Measurements from ENCODE around the gene RAB3B. TPM values are rescaled to one million over a fixed set of nuclear protein-coding genes. Genes with fewer than 3 reads are reported as not detected.

The RAB3B gene
- total and polyA plus RNA-seq, 9 of the 15 experiments (the other 6 are each of a cell fraction or from before 2014, with no cell fraction given), result 0.07 to 0.47 (median 0.27) TPM

DNA sequence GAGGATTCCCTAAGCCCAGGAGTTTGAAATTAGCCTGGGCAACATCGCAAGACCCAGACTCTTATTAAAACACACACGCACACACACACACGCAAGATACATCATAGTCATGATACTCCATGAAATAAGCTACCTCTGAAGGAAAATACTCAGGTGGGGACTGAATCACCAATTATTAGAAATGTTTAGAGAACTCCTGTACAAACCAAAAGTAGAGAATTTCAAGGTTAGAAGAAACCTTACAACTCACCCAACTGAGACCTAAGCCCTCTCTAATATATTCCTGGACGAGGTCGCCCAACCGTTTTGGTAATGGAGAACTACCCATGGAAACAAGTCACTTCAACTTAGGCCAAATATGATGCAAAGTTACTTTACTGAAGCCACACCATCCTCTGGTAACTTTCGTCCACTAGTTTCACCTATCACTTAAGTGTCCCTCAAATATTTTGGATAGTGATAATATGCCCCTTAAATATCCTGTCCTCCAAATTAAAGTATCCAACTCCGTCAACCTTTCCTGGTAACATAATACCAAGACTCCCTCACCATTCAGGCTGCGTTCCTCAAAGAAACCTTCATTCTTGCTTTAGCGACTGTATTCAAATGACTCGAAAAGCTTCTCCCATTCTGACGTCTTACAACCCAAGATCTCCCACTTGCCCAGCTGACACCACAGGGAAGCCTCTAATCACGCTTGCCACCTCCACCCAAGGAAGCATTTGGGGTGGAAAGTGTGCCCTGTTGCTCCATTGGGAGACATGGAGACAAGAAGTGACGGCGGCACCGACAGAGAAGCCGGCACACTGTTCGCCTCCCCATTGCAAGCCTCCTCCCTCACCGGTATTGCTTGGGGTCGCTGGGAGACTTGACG lies 112.8 kb downstream of the RAB3B start (continued):
- no peak for TF ChIP-seq HNRNPH1 (optimal IDR thresholded peaks at IDR 0.05; ENCODE audit: low read depth, low read length)
- no peak for TF ChIP-seq FOS (IDR thresholded peaks at IDR 0.05; ENCODE audit: extremely low read depth, insufficient read length)
- no peak for TF ChIP-seq SP1 (CRISPR knock-in tag; IDR thresholded peaks at IDR 0.05)
- TF ChIP-seq FOXM1 (IDR thresholded peaks at IDR 0.05; ENCODE audit: low read depth), result peak; percentile 30; the same call in 1 of the 2 replicates
- TF ChIP-seq FOXM1 (CRISPR knock-in tag; IDR thresholded peaks at IDR 0.05; ENCODE audit: low read depth), result no peak; the same call in 1 of the 2 replicates
- TF ChIP-seq, protein P1, sequence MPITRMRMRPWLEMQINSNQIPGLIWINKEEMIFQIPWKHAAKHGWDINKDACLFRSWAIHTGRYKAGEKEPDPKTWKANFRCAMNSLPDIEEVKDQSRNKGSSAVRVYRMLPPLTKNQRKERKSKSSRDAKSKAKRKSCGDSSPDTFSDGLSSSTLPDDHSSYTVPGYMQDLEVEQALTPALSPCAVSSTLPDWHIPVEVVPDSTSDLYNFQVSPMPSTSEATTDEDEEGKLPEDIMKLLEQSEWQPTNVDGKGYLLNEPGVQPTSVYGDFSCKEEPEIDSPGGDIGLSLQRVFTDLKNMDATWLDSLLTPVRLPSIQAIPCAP (CRISPR knock-in tag; IDR thresholded peaks at IDR 0.05; ENCODE audit: borderline replicate concordance), result no peak
- no peak for TF ChIP-seq PHF8 (IDR thresholded peaks at IDR 0.05; ENCODE audit: borderline replicate concordance, low read length)
- no peak for TF ChIP-seq TCF3 (CRISPR knock-in tag; IDR thresholded peaks at IDR 0.05)
- TF ChIP-seq NR2F6 (CRISPR knock-in tag; IDR thresholded peaks at IDR 0.05), result no peak
- no peak for TF ChIP-seq SAFB (IDR thresholded peaks at IDR 0.05; ENCODE audit: borderline replicate concordance, low read depth, low read length)
- 0 out of 2 replicates have a peak, but pooled peaks have one; percentile 16 for TF ChIP-seq FOXP1 (CRISPR knock-in tag; IDR thresholded peaks at IDR 0.05)
- no peak for TF ChIP-seq KLF1 (tag; IDR thresholded peaks at IDR 0.05)
- TF ChIP-seq KDM1A (IDR thresholded peaks at IDR 0.05), result peak; percentile 12 to 20; a peak in 1 of 4 replicates
- no peak for TF ChIP-seq POLR2A (conservative IDR thresholded peaks at IDR 0.05)
- TF ChIP-seq U2AF1 (optimal IDR thresholded peaks at IDR 0.05; ENCODE audit: low read depth, low read length), result no peak
- TF ChIP-seq HNRNPK (IDR thresholded peaks at IDR 0.05; ENCODE audit: low read depth, low read length, poor library complexity, severe bottlenecking), result no peak
- no peak for TF ChIP-seq ASH1L (IDR thresholded peaks at IDR 0.05; ENCODE audit: borderline replicate concordance, low read depth, partially characterized antibody)
- TF ChIP-seq PHF21A (IDR thresholded peaks at IDR 0.05; ENCODE audit: borderline replicate concordance, low read depth), result no peak
- no peak for TF ChIP-seq ZNF316 (IDR thresholded peaks at IDR 0.05)
- TF ChIP-seq ZNF311 (CRISPR knock-in tag; IDR thresholded peaks at IDR 0.05), result no peak
- 0 out of 4 replicates have a peak, but pooled peaks of 1 of the 2 experiments have one; percentile 18 for TF ChIP-seq CSDE1 (IDR thresholded peaks at IDR 0.05)
- TF ChIP-seq HDAC2 (IDR thresholded peaks at IDR 0.05), result no peak
- TF ChIP-seq SNRNP70 (optimal IDR thresholded peaks at IDR 0.05; ENCODE audit: low read depth, low read length), result no peak
- TF ChIP-seq KDM5B (IDR thresholded peaks at IDR 0.05; ENCODE audit: insufficient replicate concordance, low read depth, low read length), result peak; percentile 36
- TF ChIP-seq, protein P2, sequence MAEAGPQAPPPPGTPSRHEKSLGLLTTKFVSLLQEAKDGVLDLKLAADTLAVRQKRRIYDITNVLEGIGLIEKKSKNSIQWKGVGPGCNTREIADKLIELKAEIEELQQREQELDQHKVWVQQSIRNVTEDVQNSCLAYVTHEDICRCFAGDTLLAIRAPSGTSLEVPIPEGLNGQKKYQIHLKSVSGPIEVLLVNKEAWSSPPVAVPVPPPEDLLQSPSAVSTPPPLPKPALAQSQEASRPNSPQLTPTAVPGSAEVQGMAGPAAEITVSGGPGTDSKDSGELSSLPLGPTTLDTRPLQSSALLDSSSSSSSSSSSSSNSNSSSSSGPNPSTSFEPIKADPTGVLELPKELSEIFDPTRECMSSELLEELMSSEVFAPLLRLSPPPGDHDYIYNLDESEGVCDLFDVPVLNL (CRISPR knock-in tag; IDR thresholded peaks at IDR 0.05; ENCODE audit: low read depth), result no peak
- no peak for TF ChIP-seq RBM22 (IDR thresholded peaks at IDR 0.05; ENCODE audit: low read depth, low read length, poor library complexity, severe bottlenecking)
- TF ChIP-seq KLF16 (IDR thresholded peaks at IDR 0.05), result no peak
- 0 out of 2 replicates have a peak, but pooled peaks have one; percentile 4 for TF ChIP-seq CTBP1 (IDR thresholded peaks at IDR 0.05; ENCODE audit: borderline replicate concordance)
